ENCODE results near the gene STRN3. TPM values are rescaled to one million over a fixed set of nuclear protein-coding genes. Genes with fewer than 3 reads are reported as not detected.

Gene STRN3
- total and polyA plus RNA-seq, 8 donors, result 7.3 to 21.5 (median 11.6) TPM

Small RNAs within 50 kb of the gene (microRNA-seq; reads per million reads assigned to microRNA genes)
- gene MIR624, result 9.4 to 24.7 reads per million in 2 donors

Other genes starting within 250 kb of the STRN3 start
- gene COCH, start 151.8 kb downstream of the STRN3 start, total RNA-seq, result 10 to 100 TPM in 1 of 6 donors, 1 to 10 TPM in 5; 2.0 to 28.5 (median 4.0) TPM
- gene COCH, start 151.8 kb downstream of the STRN3 start, polyA plus RNA-seq, result 1 to 10 TPM; 8.5 TPM
- 1 to 10 TPM; 2.8 to 5.6 (median 3.8) TPM for gene AP4S1, start 730 bp downstream of the STRN3 start, total RNA-seq
- 1 to 10 TPM; 5.0 to 5.6 TPM for gene AP4S1, start 730 bp downstream of the STRN3 start, polyA plus RNA-seq
- gene HECTD1, start 181.4 kb upstream of the STRN3 start, total RNA-seq, result 10 to 100 TPM; 67.3 to 84.4 (median 70.0) TPM
- gene HECTD1, start 181.4 kb upstream of the STRN3 start, polyA plus RNA-seq, result 10 to 100 TPM; 28.7 to 44.5 TPM

Data from pancreas (tissue), 8 donors.